SK-N-SH treated with all-trans-retinoic acid at 6 μM for 48 hours (cell line): ENCODE data around the gene SYTL3.

Source experiments
- ARNTL ChIP-seq: fragments of 450-650 bp; formaldehyde crosslinking; IDR thresholded peaks from 2 replicates; pipeline ENCODE4 v1.5.0; 2020; ENCODE audit warnings: low read depth, mild to moderate bottlenecking, moderate library complexity, borderline replicate concordance
- CREB5 ChIP-seq: fragments of 250-450 bp; sonication (Bioruptor Pico); IDR thresholded peaks from 2 replicates; pipeline ENCODE4 v1.5.1; 2020; ENCODE audit warnings: low read depth, mild to moderate bottlenecking, moderate library complexity
- CSRNP3 ChIP-seq: fragments of 250-450 bp; sonication (Bioruptor Pico); IDR thresholded peaks from 2 replicates; pipeline ENCODE4 v1.5.1; 2021; ENCODE audit warnings: mild to moderate bottlenecking, moderate library complexity
- ISL1 ChIP-seq: fragments of 250-450 bp; sonication (Bioruptor Pico); IDR thresholded peaks from 2 replicates; pipeline ENCODE4 v2.1.2; 2022; ENCODE audit warnings: mild to moderate bottlenecking, moderate library complexity
- OSR1 ChIP-seq: fragments of 250-450 bp; sonication (Bioruptor Pico); IDR thresholded peaks from 2 replicates; pipeline ENCODE4 v1.8.0; 2022; ENCODE audit warnings: moderate library complexity, mild to moderate bottlenecking, inconsistent platforms
- RARB ChIP-seq: fragments of 250-450 bp; sonication (Bioruptor Pico); IDR thresholded peaks from 2 replicates; pipeline ENCODE4 v1.8.0; 2021; ENCODE audit warnings: mild to moderate bottlenecking, moderate library complexity
- ZFP3 ChIP-seq: fragments of 250-450 bp; sonication (Bioruptor Pico); IDR thresholded peaks from 2 replicates; pipeline ENCODE4 v1.5.0; 2020; ENCODE audit warnings: mild to moderate bottlenecking, moderate library complexity
- ZFP30 ChIP-seq: fragments of 450-650 bp; formaldehyde crosslinking; IDR thresholded peaks from 2 replicates; pipeline ENCODE4 v1.5.0; 2022; ENCODE audit warnings: mild to moderate bottlenecking, moderate library complexity
- ZNF70 ChIP-seq: fragments of 450-650 bp; formaldehyde crosslinking; IDR thresholded peaks from 2 replicates; pipeline ENCODE4 v1.5.0; 2020; ENCODE audit warnings: mild to moderate bottlenecking, moderate library complexity
- ZNF8 ChIP-seq: fragments of 450-650 bp; formaldehyde crosslinking; IDR thresholded peaks from 2 replicates; pipeline ENCODE4 v1.5.0; 2020; ENCODE audit warnings: mild to moderate bottlenecking, moderate library complexity
- TF ChIP-seq, protein P1 (sequence below): fragments of 250-450 bp; sonication (Bioruptor Pico); IDR thresholded peaks from 2 replicates; pipeline ENCODE4 v1.5.0; 2020; ENCODE audit warnings: mild to moderate bottlenecking, moderate library complexity

DNA sequence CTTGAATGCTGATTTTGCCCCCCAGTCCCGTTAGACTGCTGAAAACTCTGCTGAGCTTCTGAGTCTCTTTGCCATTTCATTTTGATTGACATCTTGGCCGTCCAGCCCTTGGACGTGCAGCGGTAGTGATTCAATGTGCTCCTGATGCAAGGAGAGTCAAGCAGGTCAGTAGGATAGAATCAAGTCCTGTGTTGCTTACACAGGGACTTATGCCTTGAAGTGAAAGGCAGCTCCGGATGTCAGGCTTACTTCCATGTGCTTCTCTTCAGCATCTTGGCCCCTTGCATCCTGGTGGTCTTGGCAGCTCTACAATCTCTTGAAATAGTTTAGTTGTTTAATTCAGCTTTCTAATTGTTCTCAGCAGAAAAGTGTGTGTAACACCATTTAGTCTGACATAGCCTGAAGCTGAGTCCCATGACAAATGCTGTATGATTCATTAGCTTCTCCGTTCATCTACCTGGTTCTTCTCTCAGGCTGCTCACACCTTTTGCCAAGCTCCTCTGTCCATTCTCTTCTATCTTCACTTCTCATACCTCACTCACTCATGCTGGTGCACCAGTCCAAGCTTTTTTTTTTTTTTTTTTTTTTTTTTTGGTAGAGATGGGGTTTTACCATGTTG is 93.3 kb downstream of the SYTL3 start:
- TF ChIP-seq, protein P1, sequence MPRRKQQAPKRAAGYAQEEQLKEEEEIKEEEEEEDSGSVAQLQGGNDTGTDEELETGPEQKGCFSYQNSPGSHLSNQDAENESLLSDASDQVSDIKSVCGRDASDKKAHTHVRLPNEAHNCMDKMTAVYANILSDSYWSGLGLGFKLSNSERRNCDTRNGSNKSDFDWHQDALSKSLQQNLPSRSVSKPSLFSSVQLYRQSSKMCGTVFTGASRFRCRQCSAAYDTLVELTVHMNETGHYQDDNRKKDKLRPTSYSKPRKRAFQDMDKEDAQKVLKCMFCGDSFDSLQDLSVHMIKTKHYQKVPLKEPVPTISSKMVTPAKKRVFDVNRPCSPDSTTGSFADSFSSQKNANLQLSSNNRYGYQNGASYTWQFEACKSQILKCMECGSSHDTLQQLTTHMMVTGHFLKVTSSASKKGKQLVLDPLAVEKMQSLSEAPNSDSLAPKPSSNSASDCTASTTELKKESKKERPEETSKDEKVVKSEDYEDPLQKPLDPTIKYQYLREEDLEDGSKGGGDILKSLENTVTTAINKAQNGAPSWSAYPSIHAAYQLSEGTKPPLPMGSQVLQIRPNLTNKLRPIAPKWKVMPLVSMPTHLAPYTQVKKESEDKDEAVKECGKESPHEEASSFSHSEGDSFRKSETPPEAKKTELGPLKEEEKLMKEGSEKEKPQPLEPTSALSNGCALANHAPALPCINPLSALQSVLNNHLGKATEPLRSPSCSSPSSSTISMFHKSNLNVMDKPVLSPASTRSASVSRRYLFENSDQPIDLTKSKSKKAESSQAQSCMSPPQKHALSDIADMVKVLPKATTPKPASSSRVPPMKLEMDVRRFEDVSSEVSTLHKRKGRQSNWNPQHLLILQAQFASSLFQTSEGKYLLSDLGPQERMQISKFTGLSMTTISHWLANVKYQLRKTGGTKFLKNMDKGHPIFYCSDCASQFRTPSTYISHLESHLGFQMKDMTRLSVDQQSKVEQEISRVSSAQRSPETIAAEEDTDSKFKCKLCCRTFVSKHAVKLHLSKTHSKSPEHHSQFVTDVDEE (CRISPR knock-in tag) = no peak
- TF ChIP-seq ZFP3 (CRISPR knock-in tag) = no peak
- no peak for TF ChIP-seq ZFP30 (CRISPR knock-in tag)
- TF ChIP-seq CREB5 = no peak
- TF ChIP-seq ARNTL (CRISPR knock-in tag) = no peak
- no peak for TF ChIP-seq RARB
- TF ChIP-seq ISL1 (CRISPR knock-in tag) = no peak
- no peak for TF ChIP-seq CSRNP3 (CRISPR knock-in tag)
- no peak for TF ChIP-seq ZNF8 (CRISPR knock-in tag)
- no peak for TF ChIP-seq OSR1
- no peak for TF ChIP-seq ZNF70
